ENCODE data around the gene MLIP. TPM values are rescaled to one million over a fixed set of nuclear protein-coding genes. Genes with fewer than 3 reads are reported as not detected.
"Not testable (repeated sequence)": the region's sequence is repeated elsewhere in the genome, so short reads cannot be mapped to it uniquely, and the experiment has no call there.

Gene MLIP
- total and polyA plus RNA-seq, 8 donors, result 0.09 to 0.70 (median 0.23) TPM

DNA sequence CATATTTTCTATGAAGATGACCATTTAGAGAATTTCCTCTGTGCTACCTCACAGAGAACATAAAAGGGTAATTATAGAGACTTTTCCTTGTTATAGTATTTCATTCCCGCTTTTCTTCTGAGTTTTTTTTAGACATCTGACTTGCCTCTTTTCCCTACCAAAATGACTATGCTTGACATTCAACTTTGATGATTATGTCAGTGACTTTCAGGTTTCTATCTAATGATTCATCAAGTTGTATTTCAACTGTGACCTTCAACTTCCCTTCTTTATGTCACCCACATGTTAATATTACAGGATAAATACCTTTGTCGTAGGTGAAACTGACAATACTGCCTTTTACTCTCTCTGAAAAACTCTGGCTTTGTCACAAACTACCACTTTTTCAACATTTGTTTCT lies 95.3 kb downstream of the MLIP start:
- Histone ChIP-seq H3K4me1 (no peaks in the 10 kb centered on the region), H3K9me3 (no peaks in the 10 kb centered on the region), H3K27me3 (no peaks in the 10 kb centered on the region), H3K27ac (no peak overlapping the region), H3K4me3 (no peak overlapping the region), H3K36me3 (no peaks in the 10 kb centered on the region)
- TF ChIP-seq CTCF (IDR thresholded peaks at IDR 0.05), result no peak
- ATAC-seq (no peak), DNase-seq (no peak)
- intact Hi-C loops (cut with DNase I), result no loop called here

DNA sequence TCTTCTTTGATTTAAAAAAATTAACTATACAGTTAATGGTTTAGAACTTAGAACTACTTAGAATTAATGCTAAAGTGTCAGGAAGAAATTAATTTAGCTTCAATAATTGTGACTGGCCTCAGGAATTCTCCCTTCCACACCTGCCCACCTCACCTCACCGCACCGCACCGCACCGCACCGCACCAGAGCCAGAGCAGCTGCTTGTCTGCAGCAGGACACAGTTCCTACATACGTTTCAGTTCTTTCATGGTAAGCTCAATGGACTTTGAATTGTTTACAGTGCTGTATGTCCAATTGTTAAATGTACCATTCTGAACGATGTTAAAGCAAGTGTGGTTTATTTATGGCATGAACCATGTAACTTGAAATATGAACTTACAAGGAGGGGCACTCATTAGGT lies 98.7 kb downstream of the MLIP start:
- H3K36me3 ChIP-seq; intact Hi-C loops (cut with DNase I); H3K27ac ChIP-seq; H3K4me3 ChIP-seq; H3K27me3 ChIP-seq; H3K9me3 ChIP-seq; ATAC-seq; H3K4me1 ChIP-seq: not testable (repeated sequence)
- DNase-seq, result peak in 1 of 4 donors; percentile 67

DNA sequence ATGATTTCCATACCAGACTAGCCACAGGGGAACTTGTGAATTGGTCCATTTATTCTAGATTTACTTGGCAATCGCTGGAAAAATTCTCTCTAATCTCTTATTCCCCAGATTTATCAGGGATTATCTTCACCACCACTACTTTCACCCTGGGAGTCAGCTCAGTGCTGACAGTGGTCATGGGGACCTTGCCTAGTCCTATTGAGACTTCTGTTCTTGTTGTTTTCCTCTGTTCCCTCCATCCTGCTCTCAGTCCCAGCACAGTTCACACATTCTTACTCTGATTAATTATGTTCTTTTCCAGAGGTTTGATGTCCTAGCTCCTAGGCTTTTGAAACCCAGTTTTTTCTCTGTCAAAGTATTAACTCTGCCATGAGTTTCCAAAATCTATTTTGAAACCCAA lies 103.0 kb downstream of the MLIP start:
- H3K9me3 ChIP-seq, result no peaks in the 10 kb centered on the region
- H3K27ac ChIP-seq, result no peak overlapping the region
- H3K27me3 ChIP-seq, result no peaks in the 10 kb centered on the region
- no peaks in the 10 kb centered on the region for H3K4me1 ChIP-seq
- TF ChIP-seq CTCF (IDR thresholded peaks at IDR 0.05), result no peak
- no peak overlapping the region for H3K4me3 ChIP-seq
- ATAC-seq (no peak), DNase-seq (no peak)
- intact Hi-C loops (cut with DNase I), result no loop called here
- no peaks in the 10 kb centered on the region for H3K36me3 ChIP-seq

- Histone ChIP-seq H3K9me3 (no peaks in the 10 kb centered on the region), H3K27ac (no peak overlapping the region), H3K36me3 (no peaks in the 10 kb centered on the region), H3K27me3 (no peaks in the 10 kb centered on the region), H3K4me3 (no peak overlapping the region), H3K4me1 (no peaks in the 10 kb centered on the region)
- DNase-seq, result no peak
- TF ChIP-seq CTCF (IDR thresholded peaks at IDR 0.05), result no peak
- intact Hi-C loops (cut with DNase I), result no loop called here
- ATAC-seq, result no peak
Measured at GRCh38 chr6:54216336-54216735, 105.1 kb downstream of the MLIP start.

- TF ChIP-seq CTCF (IDR thresholded peaks at IDR 0.05), result no peak
- Histone ChIP-seq H3K4me3 (no peak overlapping the region), H3K36me3 (no peaks in the 10 kb centered on the region), H3K9me3 (no peaks in the 10 kb centered on the region), H3K27ac (no peak overlapping the region), H3K4me1 (no peaks in the 10 kb centered on the region), H3K27me3 (no peaks in the 10 kb centered on the region)
- intact Hi-C loops (cut with DNase I), result no loop called here
- ATAC-seq, result no peak
- no peak for DNase-seq
Measured at GRCh38 chr6:54217018-54217417, 105.8 kb downstream of the MLIP start.

GRCh38 chr6:54222217-54222616 lies 111.0 kb downstream of the MLIP start:
- H3K27me3 ChIP-seq, result no peaks in the 10 kb centered on the region
- H3K4me1 ChIP-seq, result no peaks in the 10 kb centered on the region
- TF ChIP-seq CTCF (IDR thresholded peaks at IDR 0.05), result no peak
- DNase-seq (no peak), ATAC-seq (no peak)
- intact Hi-C loops (cut with DNase I), result no loop called here
- H3K27ac ChIP-seq, result no peak overlapping the region
- H3K36me3 ChIP-seq, result no peaks in the 10 kb centered on the region
- H3K9me3 ChIP-seq, result peaks cover 0 to 4% of the 10 kb centered on the region in 2 donors
- no peak overlapping the region for H3K4me3 ChIP-seq
